Neuron (in vitro differentiated cells): ENCODE data around the gene APBA2.
A peak's percentile ranks its signal among the peaks of the same experiment; 100 is the strongest.

Experiments
- H2AFZ ChIP-seq: one replicate; pipeline ENCODE4 v1.6.1; 2013; ENCODE audit warnings: low read depth, mild to moderate bottlenecking, inconsistent platforms, low read length, moderate library complexity
- H3K27me3 ChIP-seq: one replicate; pipeline ENCODE4 v1.6.1; 2013; ENCODE audit warnings: low read length; ENCODE audit not compliant: insufficient read depth
- H3K36me3 ChIP-seq: one replicate; pipeline ENCODE4 v1.6.1; 2013; ENCODE audit warnings: low read length; ENCODE audit not compliant: insufficient read depth
- H3K4me1 ChIP-seq: one replicate; pipeline ENCODE4 v1.6.1; 2013; ENCODE audit warnings: low read length; ENCODE audit not compliant: insufficient read depth
- H3K4me3 ChIP-seq: 2 replicates; pipeline ENCODE4 v1.5.1; 2013; ENCODE audit warnings: mild to moderate bottlenecking, low read length, moderate library complexity
- H3K9me3 ChIP-seq: one replicate; pipeline ENCODE4 v1.6.1; 2013; ENCODE audit warnings: low read length

APBA2 gene

DNA sequence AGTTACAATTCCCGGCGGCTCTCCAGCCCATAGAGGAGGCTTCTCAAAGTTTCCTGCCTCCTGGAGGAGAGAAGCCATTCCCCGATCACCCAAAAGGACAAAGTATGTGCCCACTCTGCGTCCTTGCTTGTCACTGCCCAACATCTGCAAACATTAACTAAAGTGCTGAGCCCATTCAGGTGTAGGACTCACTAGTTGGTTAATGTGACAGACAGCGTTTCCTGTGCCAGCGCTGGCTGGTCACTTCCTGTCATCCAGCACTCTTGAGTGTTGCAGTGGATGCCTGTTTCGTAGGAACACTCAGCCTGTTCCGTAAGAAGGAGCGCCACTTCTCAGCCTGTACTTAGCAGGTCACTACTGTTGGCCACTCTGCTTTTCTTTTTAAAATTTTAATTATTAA, 100.3 kb downstream of the APBA2 start:
- H3K4me3 ChIP-seq: no peak overlapping the region
- H2AFZ ChIP-seq: no peak overlapping the region
- peaks cover 30% of the 10 kb centered on the region for H3K4me1 ChIP-seq
- peaks cover 3% of the 10 kb centered on the region for H3K9me3 ChIP-seq
- H3K27me3 ChIP-seq: no peaks in the 10 kb centered on the region
- H3K36me3 ChIP-seq: no peaks in the 10 kb centered on the region

DNA sequence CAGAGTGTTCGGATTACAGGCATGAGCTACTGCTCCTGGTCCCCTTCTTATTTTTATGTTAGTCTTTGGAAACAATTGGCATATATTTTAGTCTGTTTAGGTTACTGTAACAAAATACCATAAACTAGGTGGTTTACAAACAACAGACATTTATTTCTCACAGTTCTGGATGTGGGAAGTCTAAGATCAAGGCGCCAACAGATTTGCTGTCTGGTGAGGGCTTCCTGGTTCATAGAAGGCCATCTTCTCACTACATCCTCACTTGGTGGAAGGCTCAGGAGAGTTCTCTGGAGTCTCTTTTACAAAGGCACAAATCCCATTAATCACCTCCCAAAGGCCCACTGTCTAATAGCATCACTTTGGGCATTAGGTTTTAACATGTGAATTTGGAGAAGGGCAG, 101.0 kb downstream of the APBA2 start:
- H2AFZ ChIP-seq: no peak overlapping the region
- peaks cover 36% of the 10 kb centered on the region for H3K4me1 ChIP-seq
- no peak overlapping the region for H3K4me3 ChIP-seq
- no peaks in the 10 kb centered on the region for H3K36me3 ChIP-seq
- H3K9me3 ChIP-seq: peaks cover 3% of the 10 kb centered on the region
- no peaks in the 10 kb centered on the region for H3K27me3 ChIP-seq

DNA sequence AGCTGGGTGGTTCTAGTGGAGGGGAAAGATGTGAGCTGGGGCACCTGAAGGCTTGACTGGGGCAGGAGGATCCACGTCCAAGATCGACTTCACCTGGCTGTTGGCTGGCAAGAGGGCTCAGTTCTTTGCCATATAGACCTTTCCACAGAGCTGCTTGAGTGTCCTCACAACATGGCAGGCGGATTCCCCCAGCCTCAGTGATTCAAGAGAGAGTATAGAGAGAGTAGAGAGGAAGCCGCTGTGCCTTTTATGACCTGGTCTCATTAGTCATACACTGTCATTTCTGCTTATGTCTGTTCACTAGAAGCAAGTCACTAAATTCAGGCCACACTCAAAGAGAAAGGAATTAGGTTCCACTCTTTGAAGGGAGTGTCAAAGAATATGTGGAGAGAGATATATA, 101.6 kb downstream of the APBA2 start:
- no peak overlapping the region for H3K4me3 ChIP-seq
- no peaks in the 10 kb centered on the region for H3K27me3 ChIP-seq
- peaks cover 42% of the 10 kb centered on the region for H3K4me1 ChIP-seq
- peaks cover 3% of the 10 kb centered on the region for H3K9me3 ChIP-seq
- H2AFZ ChIP-seq: no peak overlapping the region
- H3K36me3 ChIP-seq: no peaks in the 10 kb centered on the region

DNA sequence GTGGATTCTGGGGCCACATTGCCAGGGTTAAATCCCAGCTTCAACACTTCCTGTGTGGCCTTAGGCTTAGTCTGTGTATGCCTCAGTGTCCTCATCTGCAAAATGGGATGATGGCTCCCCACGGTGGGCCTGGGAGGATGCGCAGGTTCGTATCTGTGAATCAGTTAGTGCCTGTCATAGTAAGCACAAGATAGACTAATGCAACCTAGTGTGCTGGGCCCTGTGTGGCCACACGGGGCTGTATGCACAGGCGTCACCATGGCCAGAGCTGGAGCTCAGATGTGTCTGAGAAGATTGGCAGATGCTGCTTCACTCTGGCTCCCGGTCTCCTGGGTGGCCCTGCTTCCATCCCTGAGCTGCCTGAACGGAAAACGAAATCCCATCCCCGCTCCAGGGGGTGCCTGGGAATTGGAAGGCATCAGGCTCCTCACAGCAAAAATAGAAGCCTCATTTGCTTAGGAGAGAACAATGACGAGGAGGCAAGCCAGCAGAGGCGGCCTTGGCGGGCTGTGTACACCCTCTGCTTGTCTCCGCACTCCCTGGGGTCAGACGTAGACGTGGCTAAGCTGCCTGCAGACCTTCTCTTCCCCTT, 103.6 kb downstream of the APBA2 start:
- Histone ChIP-seq H3K36me3 (no peaks in the 10 kb centered on the region), H3K9me3 (no peaks in the 10 kb centered on the region), H3K4me1 (peaks cover 56% of the 10 kb centered on the region), H3K4me3 (no peak overlapping the region), H3K27me3 (no peaks in the 10 kb centered on the region), H2AFZ (no peak overlapping the region)

DNA sequence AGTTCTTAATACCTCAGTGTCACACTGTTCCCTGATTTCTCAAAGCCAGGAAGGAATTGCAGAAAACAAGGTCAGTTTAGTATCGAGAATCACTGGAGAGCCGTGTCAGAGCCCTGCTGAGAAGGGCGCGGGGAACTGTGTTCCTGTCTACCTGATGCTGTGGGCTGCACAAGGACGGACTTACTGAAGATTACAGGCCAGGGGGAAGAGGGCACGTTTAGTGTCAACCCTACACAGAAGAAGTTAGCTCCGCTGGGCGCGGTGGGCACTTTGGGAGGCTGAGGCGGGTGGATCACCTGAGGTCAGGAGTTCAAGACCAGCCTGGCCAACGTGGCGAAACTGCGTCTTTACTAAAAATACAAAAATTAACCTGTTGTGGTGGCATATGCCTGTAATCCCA, 104.1 kb downstream of the APBA2 start:
- H3K4me1 ChIP-seq: peaks cover 56% of the 10 kb centered on the region
- H3K36me3 ChIP-seq: no peaks in the 10 kb centered on the region
- H3K4me3 ChIP-seq: no peak overlapping the region
- no peaks in the 10 kb centered on the region for H3K9me3 ChIP-seq
- H2AFZ ChIP-seq: no peak overlapping the region
- H3K27me3 ChIP-seq: no peaks in the 10 kb centered on the region

DNA sequence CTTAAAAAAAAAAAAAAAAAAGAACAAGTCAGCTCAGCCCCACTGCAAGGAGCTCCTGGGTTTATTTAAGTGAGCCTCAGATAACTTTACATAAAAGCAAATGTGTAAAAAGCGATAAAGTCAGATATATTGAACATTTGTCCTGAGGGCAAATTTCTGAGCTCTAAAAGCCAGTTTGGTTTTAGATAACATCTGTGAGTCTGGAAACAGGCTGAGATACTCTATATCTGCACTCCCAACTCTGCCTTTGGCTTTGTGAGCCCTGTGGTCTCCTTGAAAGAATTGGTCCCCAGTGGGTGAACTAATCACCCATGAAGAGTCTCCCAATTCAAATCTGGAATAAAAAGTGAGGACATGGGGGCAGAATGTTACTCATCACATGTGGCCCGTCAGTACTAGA, 104.6 kb downstream of the APBA2 start:
- H3K9me3 ChIP-seq: no peaks in the 10 kb centered on the region
- H3K4me3 ChIP-seq: no peak overlapping the region
- no peaks in the 10 kb centered on the region for H3K27me3 ChIP-seq
- H2AFZ ChIP-seq: no peak overlapping the region
- no peaks in the 10 kb centered on the region for H3K36me3 ChIP-seq
- H3K4me1 ChIP-seq: peaks cover 56% of the 10 kb centered on the region

DNA sequence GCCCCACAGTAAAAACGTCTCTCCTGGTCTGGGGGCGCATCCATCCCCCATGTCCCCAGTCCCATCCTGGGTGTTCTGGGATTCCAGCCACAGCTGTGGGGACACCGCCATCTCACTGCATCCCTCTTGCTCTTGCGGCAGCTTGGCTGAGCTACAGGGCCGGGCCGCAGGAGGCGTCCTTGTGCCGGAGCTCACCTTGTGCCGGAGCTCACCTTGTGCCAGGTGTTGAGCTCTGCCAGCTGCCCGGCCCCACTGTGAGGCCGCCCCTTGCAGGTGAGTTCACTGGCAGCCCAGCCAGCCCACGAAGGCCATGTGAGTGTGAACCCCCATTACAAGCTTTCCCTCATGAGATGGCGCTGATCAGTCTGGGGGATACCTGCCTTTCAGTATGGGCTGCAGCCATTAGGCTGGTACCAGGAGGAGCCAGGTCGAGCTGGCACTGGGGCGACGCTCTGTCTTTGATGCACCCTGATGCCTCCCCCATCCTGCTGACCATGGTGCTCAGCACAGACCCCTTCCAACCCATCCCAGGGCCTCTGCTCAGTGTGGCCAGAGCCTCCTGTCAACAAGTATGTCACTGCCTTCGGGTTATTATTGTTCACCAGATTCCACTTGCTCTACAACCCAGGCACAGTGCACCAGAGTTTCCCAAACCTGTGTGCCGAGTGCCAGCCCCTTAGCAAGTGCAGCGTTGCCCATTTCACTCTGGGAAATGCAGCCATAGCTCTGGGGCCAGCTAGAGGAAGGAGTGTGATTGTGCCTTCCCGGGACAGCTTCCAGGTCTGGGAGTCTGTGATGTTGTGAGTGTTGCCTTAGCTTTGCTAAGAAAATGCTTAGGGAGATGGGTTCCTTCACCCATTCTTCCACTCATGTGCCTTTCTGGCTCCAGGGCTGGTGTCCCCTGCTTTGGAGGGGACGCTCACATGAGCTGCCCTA, 105.7 kb downstream of the APBA2 start:
- no peak overlapping the region for H3K4me3 ChIP-seq
- H3K9me3 ChIP-seq: no peaks in the 10 kb centered on the region
- no peaks in the 10 kb centered on the region for H3K27me3 ChIP-seq
- peaks cover 59% of the 10 kb centered on the region for H3K4me1 ChIP-seq
- no peak overlapping the region for H2AFZ ChIP-seq
- H3K36me3 ChIP-seq: no peaks in the 10 kb centered on the region

DNA sequence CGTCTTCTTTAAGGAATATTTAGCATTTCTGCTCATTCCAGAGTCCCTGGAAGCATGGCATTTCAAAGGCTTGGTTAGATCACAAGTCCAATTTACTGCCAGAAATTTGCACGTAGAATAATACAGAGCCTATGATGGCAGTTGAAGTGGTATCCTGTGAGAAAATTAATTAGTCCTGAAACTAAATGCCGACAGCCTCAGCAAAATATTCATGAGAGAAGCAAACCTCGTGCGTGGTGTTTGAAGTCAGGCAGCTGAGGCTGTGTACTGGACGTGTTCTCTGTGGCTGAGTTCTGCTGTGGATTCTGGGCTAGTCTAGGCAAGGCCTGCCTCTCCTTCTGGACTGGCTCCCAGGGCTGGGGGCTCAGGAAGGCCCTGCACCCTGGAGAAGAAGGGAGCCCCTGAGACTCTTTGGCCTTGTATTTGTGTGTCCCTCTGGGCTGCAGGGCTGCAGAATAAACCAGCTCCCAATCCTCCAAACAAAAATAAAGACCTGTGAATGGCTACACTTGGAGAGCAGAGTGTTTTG, 106.6 kb downstream of the APBA2 start:
- Histone ChIP-seq H3K4me1 (peaks cover 64% of the 10 kb centered on the region), H2AFZ (no peak overlapping the region), H3K27me3 (no peaks in the 10 kb centered on the region), H3K9me3 (no peaks in the 10 kb centered on the region), H3K36me3 (no peaks in the 10 kb centered on the region), H3K4me3 (no peak overlapping the region)

DNA sequence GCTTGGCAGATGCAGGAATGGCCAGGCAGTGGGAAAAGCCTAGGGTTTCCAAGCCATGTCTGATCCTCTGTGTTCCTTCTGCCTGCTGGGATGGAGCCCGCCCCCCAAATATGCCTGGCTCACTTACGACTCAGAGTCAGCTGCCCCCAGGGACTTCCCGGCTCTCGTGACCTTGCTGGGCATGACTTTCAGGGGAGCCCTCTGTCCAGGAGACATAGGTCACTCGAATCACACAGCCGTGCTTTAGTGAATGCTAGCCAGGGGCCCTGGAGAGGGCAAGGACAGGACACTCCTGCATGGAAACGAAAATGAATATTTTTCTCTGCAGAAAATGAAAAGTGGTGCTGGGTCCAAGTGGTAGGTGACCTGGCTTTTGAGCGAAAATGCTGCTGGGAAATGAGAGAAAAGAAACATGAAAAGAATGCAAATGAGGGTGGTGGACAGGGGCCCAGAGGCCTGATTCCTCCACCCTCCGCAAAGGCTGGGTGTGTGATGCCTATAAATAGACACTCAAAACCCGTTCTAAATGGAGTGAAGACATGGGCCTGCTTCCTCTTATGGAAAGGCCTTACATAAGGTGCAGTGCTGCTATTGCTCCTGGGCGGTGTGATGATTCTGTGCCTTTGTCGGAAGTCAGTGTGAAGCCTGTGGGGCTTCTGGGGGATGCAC, 107.4 kb downstream of the APBA2 start:
- no peak overlapping the region for H2AFZ ChIP-seq
- H3K4me1 ChIP-seq: peaks cover 64% of the 10 kb centered on the region
- H3K4me3 ChIP-seq: no peak overlapping the region
- H3K36me3 ChIP-seq: peaks cover under 1% of the 10 kb centered on the region
- H3K27me3 ChIP-seq: no peaks in the 10 kb centered on the region
- no peaks in the 10 kb centered on the region for H3K9me3 ChIP-seq

DNA sequence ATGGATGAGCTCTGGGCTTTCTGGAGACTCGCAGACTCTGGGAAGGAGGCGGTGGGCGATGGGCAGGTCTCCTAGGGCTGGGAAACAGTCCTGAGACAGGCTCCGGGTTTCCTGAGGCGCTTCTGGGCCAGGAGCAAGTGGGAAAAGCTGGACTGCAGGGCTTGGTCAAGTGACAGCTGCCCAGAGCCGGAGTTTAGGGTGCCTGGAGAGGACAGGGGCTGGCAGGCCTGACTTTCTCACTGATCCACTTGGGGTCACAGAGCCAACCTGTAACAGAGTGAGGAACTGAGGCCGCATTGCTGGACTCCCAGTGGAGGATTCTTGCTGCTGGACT, 107.9 kb downstream of the APBA2 start:
- H2AFZ ChIP-seq: no peak overlapping the region
- peaks cover 5% of the 10 kb centered on the region for H3K36me3 ChIP-seq
- peaks cover 64% of the 10 kb centered on the region for H3K4me1 ChIP-seq
- H3K9me3 ChIP-seq: peaks cover 4% of the 10 kb centered on the region
- H3K4me3 ChIP-seq: no peak overlapping the region
- H3K27me3 ChIP-seq: no peaks in the 10 kb centered on the region

DNA sequence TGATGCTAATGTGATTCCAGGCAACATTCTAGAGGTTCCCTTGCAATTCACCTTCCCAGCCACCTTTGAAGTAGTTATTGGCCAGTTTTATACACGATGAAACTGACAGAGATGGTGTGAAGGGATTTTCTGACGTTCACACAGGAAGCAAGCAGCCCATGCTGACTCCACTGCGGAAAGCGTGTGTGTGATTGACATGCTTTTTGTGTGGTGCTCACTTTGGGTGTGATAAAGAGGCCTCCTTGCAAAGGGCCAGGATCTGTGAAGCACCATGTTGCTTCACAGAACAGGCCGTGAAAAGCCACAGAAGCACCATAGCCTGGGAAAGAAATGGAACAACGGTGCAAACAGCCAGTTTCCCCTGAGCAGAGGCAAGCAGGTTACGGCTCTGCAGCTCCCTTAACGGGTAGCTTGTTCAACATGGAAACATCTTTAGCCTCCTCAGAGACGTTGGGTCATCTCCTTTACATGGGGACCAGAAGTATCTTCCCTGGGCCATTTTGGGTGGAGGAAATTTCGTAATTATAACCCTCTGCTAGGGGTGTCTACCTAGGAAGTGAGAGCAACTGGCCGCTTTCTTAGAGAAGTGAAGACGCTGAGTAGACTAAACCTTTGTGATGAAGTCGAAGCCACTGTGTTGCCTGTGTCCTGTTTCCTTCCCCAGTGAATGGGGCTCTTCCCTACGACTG, 108.5 kb downstream of the APBA2 start:
- Histone ChIP-seq H3K4me3 (peak overlapping the region; percentile 30), H3K4me1 (peaks cover 64% of the 10 kb centered on the region), H3K27me3 (no peaks in the 10 kb centered on the region), H2AFZ (no peak overlapping the region), H3K9me3 (peaks cover 4% of the 10 kb centered on the region), H3K36me3 (peaks cover 5% of the 10 kb centered on the region)

DNA sequence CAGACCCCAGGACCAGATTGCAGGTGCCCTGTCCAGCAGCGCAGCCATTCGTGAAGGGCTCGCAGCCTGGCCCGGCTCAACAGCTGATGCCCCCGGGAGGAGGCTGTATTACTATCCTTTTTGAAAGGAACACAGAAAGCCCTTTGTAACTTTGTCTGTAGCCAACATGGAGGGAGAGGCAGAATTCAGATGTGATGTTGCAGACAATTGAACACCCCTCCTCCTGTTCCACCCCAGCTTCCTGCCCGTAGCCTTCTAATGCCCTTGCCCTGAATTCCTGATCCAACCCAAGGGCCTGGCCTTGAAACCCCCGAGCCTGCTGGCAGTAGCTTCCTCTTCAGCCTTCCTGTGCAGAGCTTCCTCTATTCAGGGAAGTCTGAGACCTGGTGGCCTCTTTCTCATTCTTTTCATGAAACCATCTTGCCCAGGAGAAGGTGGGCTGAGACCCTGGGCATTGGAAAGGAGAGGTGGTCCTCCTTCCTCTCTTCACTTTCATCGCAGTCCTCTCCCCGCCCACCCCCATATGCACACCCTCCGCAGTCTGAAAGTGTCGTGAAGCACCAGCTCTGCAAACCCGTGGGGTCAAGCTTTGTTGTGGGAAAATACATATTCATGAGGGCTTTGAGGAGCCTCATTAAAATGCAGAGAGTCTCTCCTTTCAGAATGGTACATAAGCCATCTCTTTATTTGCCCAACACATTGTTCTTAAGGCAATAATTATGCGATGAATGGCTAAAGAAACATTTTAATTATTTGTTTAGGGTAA, 109.2 kb downstream of the APBA2 start:
- Histone ChIP-seq H3K4me3 (peak overlapping the region; percentile 30), H3K4me1 (peaks cover 59% of the 10 kb centered on the region), H3K36me3 (peaks cover 7% of the 10 kb centered on the region), H3K27me3 (no peaks in the 10 kb centered on the region), H3K9me3 (peaks cover 7% of the 10 kb centered on the region), H2AFZ (no peak overlapping the region)
